T-helper 9 cell (primary cell): ENCODE data around the gene TAX1BP1.
"Not testable (repeated sequence)": the region's sequence is repeated elsewhere in the genome, so short reads cannot be mapped to it uniquely, and the experiment has no call there.

Experiments used
- DNase-seq: peaks from one replicate; pipeline ENCODE4 v3.0.0-alpha.2; 2020

TAX1BP1 gene

DNA sequence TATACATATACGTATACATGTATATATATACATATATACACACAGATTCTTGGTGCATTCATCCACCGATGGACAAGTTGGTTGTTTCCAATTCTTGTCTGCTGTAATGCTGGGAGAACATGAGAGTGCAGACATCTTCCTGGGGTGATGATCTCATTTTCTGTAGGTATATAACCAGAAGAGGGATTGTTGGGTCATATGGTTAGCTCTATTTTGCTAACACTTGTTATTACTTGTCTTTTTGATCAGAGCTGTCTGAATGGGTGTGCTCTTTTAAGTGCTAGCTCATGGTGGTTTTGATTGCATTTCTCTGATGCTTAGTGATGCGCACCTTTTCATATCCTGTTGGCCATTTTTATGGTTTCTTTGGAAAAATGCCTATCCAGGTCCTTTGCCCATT, 106.4 kb downstream of the TAX1BP1 start:
- no peak for DNase-seq

GRCh38 chr7:27850531-27850930, 110.6 kb downstream of the TAX1BP1 start:
- no peak for DNase-seq

DNA sequence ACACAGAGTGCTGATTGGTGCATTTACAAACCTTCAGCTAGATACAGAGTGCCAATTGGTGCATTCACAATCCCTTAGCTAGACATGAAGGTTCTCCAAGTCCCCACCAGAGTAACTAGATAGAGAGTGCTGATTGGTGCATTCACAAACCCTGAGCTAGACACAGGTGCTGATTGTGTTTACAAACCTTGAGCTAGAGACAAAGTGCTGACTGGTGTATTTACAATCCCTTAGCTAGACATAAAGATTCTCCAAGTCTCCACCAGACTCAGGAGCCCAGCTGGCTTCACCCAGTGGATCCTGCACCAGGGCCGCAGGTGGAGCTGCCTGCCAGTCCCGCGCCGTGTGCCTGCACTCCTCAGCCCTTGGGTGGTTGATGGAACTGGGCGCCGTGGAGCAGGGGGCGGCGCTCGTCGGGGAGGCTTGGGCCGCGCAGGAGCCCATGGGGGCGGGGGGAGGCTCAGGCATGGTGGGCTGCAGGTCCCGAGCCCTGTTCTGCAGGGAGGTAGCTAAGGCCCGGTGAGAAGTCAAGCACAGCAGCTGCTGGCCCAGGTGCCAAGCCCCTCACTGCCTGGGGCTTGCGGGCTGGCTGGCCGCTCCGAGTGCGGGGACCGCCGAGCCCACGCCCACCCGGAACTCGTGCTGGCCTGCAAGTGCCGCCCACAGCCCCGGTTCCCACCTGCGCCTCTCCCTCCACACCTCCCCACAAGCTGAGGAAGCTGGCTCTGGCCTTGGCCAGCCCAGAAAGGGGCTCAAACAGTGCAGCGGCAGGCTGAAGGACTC, 116.9 kb downstream of the TAX1BP1 start:
- not testable (repeated sequence) for DNase-seq

DNA sequence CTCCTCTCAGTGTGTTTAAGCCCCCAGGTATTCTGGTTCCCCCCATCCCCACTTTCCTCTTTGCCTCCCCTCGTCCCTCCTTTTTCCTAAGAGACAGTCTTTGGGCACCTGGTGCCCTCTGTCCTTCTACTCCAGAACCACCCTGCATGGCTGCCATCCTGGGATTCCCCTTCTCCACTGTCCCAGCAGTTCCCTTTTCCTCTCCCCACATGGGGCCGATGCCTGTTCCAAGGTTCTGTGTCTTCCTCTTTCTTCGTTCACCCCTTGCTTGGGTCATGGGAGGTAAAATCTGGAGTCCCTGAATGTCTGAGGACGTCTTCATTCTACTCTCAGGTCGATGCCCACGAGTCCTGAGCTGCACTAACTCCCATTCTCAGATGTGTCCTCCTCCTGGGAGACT, 120.8 kb downstream of the TAX1BP1 start:
- DNase-seq: no peak

DNA sequence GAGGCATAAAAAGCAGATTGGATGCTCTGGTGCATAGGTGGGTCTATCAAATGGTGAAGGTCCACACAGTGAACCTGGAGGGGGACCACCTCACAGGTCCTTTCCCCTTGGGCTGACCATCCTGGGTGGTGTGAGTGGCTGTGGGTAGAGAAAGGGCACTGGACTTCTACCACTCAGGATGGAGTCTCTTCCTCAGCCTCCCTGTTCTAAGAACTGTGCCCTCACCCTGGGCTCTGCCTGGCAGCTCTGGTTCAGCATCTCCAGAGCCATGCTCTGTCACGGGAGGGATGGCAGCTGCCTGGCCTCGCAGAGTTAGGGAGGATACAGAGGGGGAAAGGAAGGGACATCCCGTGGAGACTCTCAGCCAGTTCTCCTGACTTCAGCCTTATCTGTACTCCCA, 121.8 kb downstream of the TAX1BP1 start:
- no peak for DNase-seq

- DNase-seq: no peak
Observed at GRCh38 chr7:27863880-27864279, 123.9 kb downstream of the TAX1BP1 start.

GRCh38 chr7:27866256-27866655, 126.3 kb downstream of the TAX1BP1 start:
- DNase-seq: no peak

- no peak for DNase-seq
Observed at GRCh38 chr7:27866828-27867672, 127.1 kb downstream of the TAX1BP1 start.

DNA sequence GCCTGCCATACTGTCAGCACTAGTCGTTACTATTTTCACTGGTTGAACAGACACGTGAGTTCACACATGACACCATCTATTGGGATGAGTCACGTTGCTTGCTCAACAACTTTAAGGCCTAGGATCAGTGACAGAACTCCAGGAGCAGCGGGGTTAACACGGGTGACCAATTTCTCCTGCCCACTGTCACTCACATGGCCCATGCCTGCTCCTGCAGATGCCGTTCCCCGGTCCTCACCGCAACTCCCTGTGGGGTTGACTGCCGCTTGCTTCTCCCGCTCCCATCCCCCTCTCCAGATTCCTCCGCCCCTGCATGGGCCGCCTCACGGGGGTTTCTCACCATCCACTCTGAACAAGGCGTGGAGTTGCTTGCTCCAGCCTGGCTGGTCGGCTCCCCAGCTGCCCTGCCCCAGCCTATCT, 128.2 kb downstream of the TAX1BP1 start:
- DNase-seq: no peak

GRCh38 chr7:27869056-27869455, 129.1 kb downstream of the TAX1BP1 start:
- no peak for DNase-seq

- no peak for DNase-seq
Observed at GRCh38 chr7:27870595-27870994, 130.6 kb downstream of the TAX1BP1 start.

DNA sequence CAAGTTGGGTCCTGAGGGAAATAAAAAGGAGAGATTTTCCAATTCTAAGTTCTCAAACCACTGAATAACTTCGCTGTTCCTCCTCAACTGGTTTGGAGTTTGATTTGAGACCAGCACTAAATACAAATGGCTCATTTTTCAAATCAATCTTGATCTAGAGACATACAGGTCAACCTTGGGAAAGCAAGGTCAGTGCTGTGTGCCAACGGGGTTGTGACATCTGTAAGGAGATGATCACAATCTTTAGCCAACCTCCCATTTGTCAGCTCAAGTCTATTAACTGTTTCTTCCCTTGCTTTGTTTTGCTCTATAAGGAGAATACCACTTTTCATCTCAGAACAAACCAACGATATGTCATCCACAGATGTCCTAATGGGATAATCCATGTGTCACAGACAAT, 131.1 kb downstream of the TAX1BP1 start:
- DNase-seq: no peak

- no peak for DNase-seq
Observed at GRCh38 chr7:27871866-27872265, 131.9 kb downstream of the TAX1BP1 start.

DNA sequence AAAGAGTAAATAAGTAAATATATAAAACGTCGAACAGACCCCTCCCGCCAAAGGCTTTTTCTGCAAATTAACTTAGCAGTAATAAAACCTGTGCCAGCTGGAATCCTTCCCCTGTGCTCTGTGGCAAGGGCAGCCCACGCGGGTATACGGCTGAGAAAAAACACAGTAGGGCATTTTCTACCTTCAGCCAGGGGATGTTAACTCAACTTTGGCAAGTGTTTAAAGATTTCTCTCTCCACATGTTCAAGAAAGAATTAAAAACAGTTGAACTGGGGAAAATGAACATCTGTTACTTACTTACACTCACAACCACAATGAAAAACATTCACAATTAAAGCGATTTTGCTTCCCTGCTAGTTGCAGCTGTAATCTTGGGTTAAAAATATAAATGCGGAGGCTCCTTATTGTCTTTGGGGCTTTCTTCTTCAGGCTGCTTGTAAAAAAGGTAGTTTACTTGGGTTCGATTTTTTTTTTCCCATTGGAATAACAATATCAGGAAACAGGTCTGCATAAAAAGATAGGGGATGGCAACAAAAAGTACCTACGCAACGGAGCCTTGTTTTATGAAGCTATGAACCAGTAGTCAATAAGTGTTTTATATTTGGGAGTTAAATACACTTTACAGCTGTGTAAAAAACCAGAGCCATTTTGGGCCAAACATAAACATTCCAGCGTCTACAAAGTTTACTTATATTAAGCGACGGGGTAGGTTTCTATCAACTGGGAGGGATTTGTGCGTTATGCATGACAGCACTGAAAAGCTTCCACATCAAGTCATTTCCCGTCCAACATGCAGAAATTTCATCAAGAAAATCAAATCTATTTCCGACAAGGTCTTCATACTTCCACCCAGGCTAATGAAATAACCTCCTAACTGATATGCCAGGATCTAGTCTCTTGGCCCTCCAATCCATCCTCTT, 132.7 kb downstream of the TAX1BP1 start:
- no peak for DNase-seq

DNA sequence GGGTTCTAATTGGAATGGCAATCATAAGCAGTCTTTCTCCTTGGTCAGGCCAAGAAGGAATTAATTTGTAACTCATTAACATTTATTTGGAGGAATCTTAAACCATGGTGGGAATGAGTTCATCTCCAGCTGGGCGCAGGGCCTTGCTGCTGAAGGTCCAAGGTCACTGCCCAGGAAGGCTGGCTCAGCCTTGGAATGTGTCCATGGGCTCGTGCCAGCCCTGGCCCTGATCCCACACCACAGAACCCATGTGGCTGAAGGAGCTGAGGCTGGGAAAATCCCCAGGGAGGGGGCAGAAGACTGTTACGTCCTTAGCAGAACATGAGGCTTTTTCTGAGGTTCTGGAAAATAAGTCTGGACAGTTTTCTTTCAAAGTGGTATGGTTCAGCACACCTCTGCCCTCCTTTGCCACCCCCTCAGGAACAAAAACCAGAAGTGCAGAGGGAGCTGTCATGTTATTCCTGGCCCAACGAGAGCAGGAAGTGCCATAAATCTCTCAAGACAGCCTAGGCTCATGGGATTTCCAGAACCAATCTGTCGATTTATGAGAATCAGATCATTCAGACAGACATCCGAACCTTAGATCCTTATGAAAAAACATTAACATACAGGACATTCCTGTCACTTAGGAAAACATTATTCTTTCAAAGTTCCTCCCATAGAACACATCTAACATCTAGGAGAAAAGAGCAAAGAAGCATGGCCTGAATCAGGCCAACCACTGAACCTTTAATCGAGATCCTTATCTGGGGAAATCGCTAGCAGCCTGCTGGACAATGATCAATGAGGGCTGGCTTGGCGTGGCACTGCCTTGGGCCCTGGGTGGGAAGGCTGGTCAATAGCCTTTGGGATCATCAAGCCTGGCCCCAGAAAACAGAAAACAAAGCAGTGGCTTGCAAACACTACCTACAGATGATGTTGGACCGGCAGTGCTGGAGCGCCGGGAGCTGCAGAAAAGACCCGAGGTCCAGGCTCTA, 134.3 kb downstream of the TAX1BP1 start:
- DNase-seq: no peak

GRCh38 chr7:27875061-27875460, 135.1 kb downstream of the TAX1BP1 start:
- DNase-seq: no peak

DNA sequence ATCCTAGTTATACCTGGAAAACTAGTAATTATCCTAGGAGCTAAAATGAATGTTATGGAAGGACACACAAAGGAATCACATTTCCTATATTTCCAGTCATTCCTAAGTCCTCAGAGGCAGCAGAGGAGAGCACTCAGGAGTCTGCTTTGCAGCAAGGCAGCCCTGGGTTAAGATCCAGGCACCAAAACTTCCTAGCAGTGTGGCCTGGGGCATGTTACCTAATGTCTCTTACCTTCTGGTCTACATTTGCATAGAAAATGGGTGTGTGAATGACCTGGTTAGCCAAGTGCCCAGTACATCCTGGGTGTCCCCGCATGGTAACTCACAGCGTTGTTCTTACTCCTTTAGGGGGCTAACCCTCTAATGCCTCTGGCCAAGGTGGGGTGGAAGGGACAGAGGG, 135.9 kb downstream of the TAX1BP1 start:
- DNase-seq: no peak

GRCh38 chr7:27876756-27877155, 136.8 kb downstream of the TAX1BP1 start:
- no peak for DNase-seq
